KMS-11 (cell line): ENCODE data around the gene MAST4.

Experiments used
- H2AFZ ChIP-seq: fragments of 200-600 bp; sonication (generic); 2 replicates; pipeline ENCODE4 v1.6.1; 2016; ENCODE audit warnings: antibody characterized with exemption, mixed run types, low read depth
- H3K27ac ChIP-seq: fragments of 200-600 bp; sonication (generic); 2 replicates; pipeline ENCODE4 v1.6.1; 2016; ENCODE audit warnings: mild to moderate bottlenecking, mixed run types
- H3K27me3 ChIP-seq: fragments of 200-600 bp; sonication (generic); 2 replicates; pipeline ENCODE4 v1.6.1; 2017; ENCODE audit warnings: mild to moderate bottlenecking, low read depth, mixed run types, moderate library complexity; ENCODE audit not compliant: insufficient read depth
- H3K36me3 ChIP-seq: fragments of 200-600 bp; sonication (generic); 2 replicates; pipeline ENCODE4 v1.6.1; 2017; ENCODE audit warnings: mild to moderate bottlenecking, mixed run types; ENCODE audit not compliant: insufficient read depth
- H3K4me1 ChIP-seq: fragments of 200-600 bp; sonication (generic); 2 replicates; pipeline ENCODE4 v1.6.1; 2016; ENCODE audit warnings: mild to moderate bottlenecking, low read depth, mixed run types; ENCODE audit not compliant: poor library complexity, severe bottlenecking
- H3K4me2 ChIP-seq: fragments of 200-600 bp; sonication (generic); 2 replicates; pipeline ENCODE4 v1.7.0; 2016; ENCODE audit warnings: mild to moderate bottlenecking, mixed run types
- H3K4me3 ChIP-seq: fragments of 200-600 bp; sonication (generic); IDR thresholded peaks from 2 replicates; pipeline ENCODE4 v1.6.1; 2017; ENCODE audit warnings: low read depth, low read length, mixed read lengths; ENCODE audit not compliant: insufficient read depth
- H3K79me2 ChIP-seq: fragments of 200-600 bp; sonication (generic); 2 replicates; pipeline ENCODE4 v1.6.1; 2016; ENCODE audit warnings: low read depth, mixed run types; ENCODE audit not compliant: insufficient read depth
- H3K9ac ChIP-seq: fragments of 200-600 bp; sonication (generic); 2 replicates; pipeline ENCODE4 v1.6.1; 2016; ENCODE audit warnings: mild to moderate bottlenecking, mixed run types
- H4K20me1 ChIP-seq: fragments of 200-600 bp; sonication (generic); 2 replicates; pipeline ENCODE4 v1.6.1; 2016; ENCODE audit warnings: mild to moderate bottlenecking, mixed run types; ENCODE audit not compliant: insufficient read depth
- CTCF ChIP-seq: fragments of 200-600 bp; sonication (generic); conservative IDR thresholded peaks from 2 replicates; pipeline ENCODE4 v1.6.1; 2017; ENCODE audit warnings: low read depth, mild to moderate bottlenecking, antibody characterized with exemption, low read length, moderate library complexity, mixed read lengths

MAST4 gene

GRCh38 chr5:67196537-67197059 lies 600.4 kb downstream of the MAST4 start, which contains the start of gene CD180:
Gene CD180 (minus strand): TSS chr5:67196799. CDS start chr5:67196641, 158 bp downstream.
- H3K27ac ChIP-seq = no peak within 1 kb of the TSS
- H3K9ac ChIP-seq = no peak within 1 kb of the TSS
- no peak within 1 kb of the TSS for H3K4me2 ChIP-seq
- no peak for TF ChIP-seq CTCF
- H3K27me3 ChIP-seq = no peaks in the 10 kb centered on the region
- H2AFZ ChIP-seq = no peak within 1 kb of the TSS
- no peaks in the 10 kb centered on the region for H3K79me2 ChIP-seq
- peaks cover 7% of the 10 kb centered on the region for H3K4me1 ChIP-seq
- H4K20me1 ChIP-seq = no peaks in the 10 kb centered on the region
- no peaks in the 10 kb centered on the region for H3K36me3 ChIP-seq
- H3K4me3 ChIP-seq = no peak within 1 kb of the TSS

GRCh38 chr5:67197536-67197935 lies 601.3 kb downstream of the MAST4 start:
- Histone ChIP-seq H3K4me1 (peaks cover 14% of the 10 kb centered on the region), H3K9ac (no peak overlapping the region), H3K79me2 (no peaks in the 10 kb centered on the region), H3K4me2 (no peak overlapping the region), H3K36me3 (no peaks in the 10 kb centered on the region), H3K27ac (no peak overlapping the region), H4K20me1 (no peaks in the 10 kb centered on the region), H3K4me3 (no peak overlapping the region), H2AFZ (no peak overlapping the region), H3K27me3 (no peaks in the 10 kb centered on the region)
- TF ChIP-seq CTCF = no peak

GRCh38 chr5:67198917-67199316 lies 602.7 kb downstream of the MAST4 start:
- no peak for TF ChIP-seq CTCF
- Histone ChIP-seq H3K4me2 (no peak overlapping the region), H3K79me2 (no peaks in the 10 kb centered on the region), H2AFZ (no peak overlapping the region), H4K20me1 (no peaks in the 10 kb centered on the region), H3K27ac (no peak overlapping the region), H3K27me3 (no peaks in the 10 kb centered on the region), H3K4me3 (no peak overlapping the region), H3K4me1 (peaks cover 16% of the 10 kb centered on the region), H3K9ac (no peak overlapping the region), H3K36me3 (no peaks in the 10 kb centered on the region)

GRCh38 chr5:67199859-67200258 lies 603.7 kb downstream of the MAST4 start:
- Histone ChIP-seq H3K4me3 (no peak overlapping the region), H4K20me1 (no peaks in the 10 kb centered on the region), H3K27ac (no peak overlapping the region), H2AFZ (no peak overlapping the region), H3K4me2 (no peak overlapping the region), H3K4me1 (peaks cover 26% of the 10 kb centered on the region), H3K27me3 (no peaks in the 10 kb centered on the region), H3K79me2 (no peaks in the 10 kb centered on the region), H3K9ac (no peak overlapping the region), H3K36me3 (no peaks in the 10 kb centered on the region)
- no peak for TF ChIP-seq CTCF
